OCI-LY3 (cell line): ENCODE results near the gene KDM4B.

Source experiments
- H2AFZ ChIP-seq: fragments of 200-600, 300-600 bp; shearing (Covaris generic); 2 replicates; pipeline ENCODE4 v1.6.0; 2014; ENCODE audit warnings: antibody characterized with exemption, low read depth, low read length
- H3K27ac ChIP-seq: fragments of 200-600, 300-600 bp; sonication (generic); 2 replicates; pipeline ENCODE4 v1.5.1; 2014; ENCODE audit warnings: mild to moderate bottlenecking, low read length, moderate library complexity, mixed read lengths
- H3K27me3 ChIP-seq: fragments of 200-600, 300-600 bp; sonication (generic); 2 replicates; pipeline ENCODE4 v1.6.1; 2014; ENCODE audit warnings: low read depth, low read length, mixed read lengths
- H3K36me3 ChIP-seq: fragments of 200-600, 300-600 bp; sonication (generic); replicated peaks from 2 replicates; pipeline ENCODE3; 2014; ENCODE audit warnings: low read depth, low read length, mixed read lengths
- H3K4me1 ChIP-seq: fragments of 300-600, 200-600 bp; sonication (generic); 2 replicates; pipeline ENCODE4 v1.6.1; 2014; ENCODE audit warnings: low read length, mixed read lengths
- H3K4me2 ChIP-seq: fragments of 200-600, 300-600 bp; sonication (generic); 2 replicates; pipeline ENCODE4 v1.6.1; 2014; ENCODE audit warnings: low read length, mixed read lengths
- H3K4me3 ChIP-seq: fragments of 300-600, 200-600 bp; sonication (generic); 2 replicates; pipeline ENCODE4 v1.5.1; 2014; ENCODE audit warnings: antibody characterized with exemption, mild to moderate bottlenecking, low read length, moderate library complexity
- H3K79me2 ChIP-seq: fragments of 300-600, 200-600 bp; shearing (Covaris generic); 2 replicates; pipeline ENCODE4 v1.6.1; 2014; ENCODE audit warnings: mild to moderate bottlenecking, low read length, mixed read lengths
- H3K9ac ChIP-seq: fragments of 300-600, 200-600 bp; shearing (Covaris generic); 2 replicates; pipeline ENCODE4 v1.6.0; 2014; ENCODE audit warnings: mild to moderate bottlenecking, low read length, moderate library complexity
- H3K9me3 ChIP-seq: fragments of 200-600, 300-600 bp; shearing (Covaris generic); 2 replicates; pipeline ENCODE4 v1.6.1; 2014; ENCODE audit warnings: low read length, mixed read lengths; ENCODE audit not compliant: insufficient read depth
- H4K20me1 ChIP-seq: fragments of 200-600, 300-600 bp; sonication (generic); 2 replicates; pipeline ENCODE4 v1.6.1; 2016; ENCODE audit warnings: low read length, mixed read lengths; ENCODE audit not compliant: insufficient read depth
- CTCF ChIP-seq: fragments of 200-600, 300-600 bp; sonication (generic); IDR thresholded peaks from 2 replicates; pipeline ENCODE4 v1.5.1; 2014; ENCODE audit warnings: antibody characterized with exemption, low read length, low read depth
- EZH2phosphoT487 ChIP-seq: fragments of 200-600 bp; shearing (Covaris generic); IDR thresholded peaks from 2 replicates; pipeline ENCODE4 v1.6.1; 2018; ENCODE audit warnings: antibody characterized with exemption, mixed run types, low read depth

The KDM4B gene

GRCh38 chr19:5040544-5041167 is 71.7 kb downstream of the KDM4B start:
- H3K9ac ChIP-seq = no peak overlapping the region
- no peak overlapping the region for H3K4me2 ChIP-seq
- H3K36me3 ChIP-seq = peaks cover 12% of the 10 kb centered on the region
- H3K27ac ChIP-seq = no peak overlapping the region
- no peak for TF ChIP-seq CTCF
- TF ChIP-seq EZH2phosphoT487 = no peak
- no peaks in the 10 kb centered on the region for H3K27me3 ChIP-seq
- no peak overlapping the region for H3K4me3 ChIP-seq
- peaks cover 10% of the 10 kb centered on the region; the same call in 1 of the 2 replicates for H3K79me2 ChIP-seq
- no peaks in the 10 kb centered on the region for H3K4me1 ChIP-seq
- no peak overlapping the region for H2AFZ ChIP-seq
- no peaks in the 10 kb centered on the region for H3K9me3 ChIP-seq
- H4K20me1 ChIP-seq = peaks cover 51% of the 10 kb centered on the region

GRCh38 chr19:5041168-5041912 is 72.4 kb downstream of the KDM4B start:
- Histone ChIP-seq H4K20me1 (peaks cover 51% of the 10 kb centered on the region), H3K4me3 (no peak overlapping the region), H3K9me3 (no peaks in the 10 kb centered on the region), H3K27me3 (no peaks in the 10 kb centered on the region), H3K9ac (no peak overlapping the region), H3K27ac (no peak overlapping the region), H3K79me2 (peaks cover 10% of the 10 kb centered on the region; the same call in 1 of the 2 replicates), H3K36me3 (peaks cover 12% of the 10 kb centered on the region), H2AFZ (no peak overlapping the region), H3K4me1 (no peaks in the 10 kb centered on the region), H3K4me2 (no peak overlapping the region)
- TF ChIP-seq EZH2phosphoT487 (no peak), CTCF (no peak)

GRCh38 chr19:5041913-5042187 is 72.9 kb downstream of the KDM4B start:
- no peak overlapping the region for H3K9ac ChIP-seq
- H2AFZ ChIP-seq = no peak overlapping the region
- peaks cover 10% of the 10 kb centered on the region; the same call in 1 of the 2 replicates for H3K79me2 ChIP-seq
- peaks cover 12% of the 10 kb centered on the region for H3K36me3 ChIP-seq
- H3K27me3 ChIP-seq = no peaks in the 10 kb centered on the region
- H3K4me3 ChIP-seq = no peak overlapping the region
- TF ChIP-seq CTCF (no peak), EZH2phosphoT487 (no peak)
- H3K27ac ChIP-seq = no peak overlapping the region
- no peaks in the 10 kb centered on the region for H3K4me1 ChIP-seq
- peaks cover 50% of the 10 kb centered on the region for H4K20me1 ChIP-seq
- H3K9me3 ChIP-seq = no peaks in the 10 kb centered on the region
- H3K4me2 ChIP-seq = no peak overlapping the region

- peaks cover 10% of the 10 kb centered on the region; the same call in 1 of the 2 replicates for H3K79me2 ChIP-seq
- H4K20me1 ChIP-seq = peaks cover 50% of the 10 kb centered on the region
Measured at GRCh38 chr19:5042556-5042955, 73.6 kb downstream of the KDM4B start.

More at GRCh38 chr19:5042556-5042955, 73.6 kb downstream of the KDM4B start:
- TF ChIP-seq EZH2phosphoT487 (no peak), CTCF (no peak)
- Histone ChIP-seq H2AFZ (no peak overlapping the region), H3K27ac (no peak overlapping the region), H3K27me3 (no peaks in the 10 kb centered on the region), H3K4me2 (no peak overlapping the region), H3K4me1 (no peaks in the 10 kb centered on the region), H3K9ac (no peak overlapping the region), H3K9me3 (no peaks in the 10 kb centered on the region), H3K36me3 (peaks cover 16% of the 10 kb centered on the region), H3K4me3 (no peak overlapping the region)
